Subcutaneous abdominal adipose tissue (tissue), 5 donors: ENCODE results near the gene OR13F1.
"Not testable (repeated sequence)": the region's sequence is repeated elsewhere in the genome, so short reads cannot be mapped to it uniquely, and the experiment has no call there.

ENCODE experiments used
- H3K27ac ChIP-seq: one replicate; pipeline ENCODE4 v1.7.0; 2013; ENCODE audit warnings: low read depth, mild to moderate bottlenecking, inconsistent platforms, low read length, moderate library complexity
- H3K27me3 ChIP-seq, 5 donors: one replicate each; pipeline ENCODE4 v1.7.0; 2013; ENCODE audit warnings: low read length in 5 of 5, inconsistent platforms in 1 of 5; ENCODE audit not compliant: control insufficient read depth in 5 of 5, insufficient read depth in 4 of 5
- H3K36me3 ChIP-seq, 5 donors: one replicate each; pipeline ENCODE4 v1.7.0; 2013; ENCODE audit warnings: low read length in 5 of 5; ENCODE audit not compliant: control insufficient read depth in 5 of 5, insufficient read depth in 5 of 5
- H3K4me1 ChIP-seq, 5 donors: one replicate each; pipeline ENCODE4 v1.7.0; 2013; ENCODE audit warnings: low read length in 5 of 5, mild to moderate bottlenecking in 3 of 5, moderate library complexity in 1 of 5; ENCODE audit not compliant: control insufficient read depth in 5 of 5, insufficient read depth in 5 of 5
- H3K4me3 ChIP-seq, 5 donors: one replicate each; pipeline ENCODE4 v1.7.0; 2013; ENCODE audit warnings: low read length in 5 of 5, low read depth in 1 of 5
- H3K9ac ChIP-seq, 5 donors: one replicate each; pipeline ENCODE4 v1.7.0; 2013; ENCODE audit warnings: low read length in 5 of 5, mild to moderate bottlenecking in 4 of 5, moderate library complexity in 3 of 5
- H3K9me3 ChIP-seq, 5 donors: one replicate each; pipeline ENCODE4 v1.7.0; 2013; ENCODE audit warnings: low read length in 5 of 5; ENCODE audit not compliant: control insufficient read depth in 5 of 5
- donor health status: healthy.
- donor health status: healthy.
- donor health status: healthy.
- donor health status: healthy.
- donor health status: healthy.

The OR13F1 gene

DNA sequence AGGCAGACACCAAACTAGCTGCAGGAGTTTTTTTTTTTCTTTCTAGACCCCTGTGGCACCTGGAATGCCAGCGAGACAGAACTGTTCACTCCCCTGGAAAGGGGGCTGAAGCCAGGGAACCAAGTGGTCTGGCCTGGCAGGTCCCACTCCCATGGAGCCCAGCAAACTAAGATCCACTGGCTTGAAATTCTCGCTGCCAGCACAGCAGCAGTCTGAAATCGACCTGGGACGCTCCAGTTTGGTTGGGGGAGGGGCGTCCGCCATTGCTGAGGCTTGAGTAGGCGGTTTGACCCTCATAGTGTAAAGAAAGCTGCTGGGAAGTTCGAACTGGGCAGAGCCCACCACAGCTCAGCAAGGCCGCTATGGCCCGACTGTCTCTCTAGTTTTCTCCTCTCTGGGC lies 16.2 kb downstream of the OR13F1 start:
- not testable (repeated sequence) for H3K4me3 ChIP-seq, H3K27ac ChIP-seq, H3K4me1 ChIP-seq, H3K36me3 ChIP-seq, H3K9me3 ChIP-seq, H3K9ac ChIP-seq, H3K27me3 ChIP-seq

DNA sequence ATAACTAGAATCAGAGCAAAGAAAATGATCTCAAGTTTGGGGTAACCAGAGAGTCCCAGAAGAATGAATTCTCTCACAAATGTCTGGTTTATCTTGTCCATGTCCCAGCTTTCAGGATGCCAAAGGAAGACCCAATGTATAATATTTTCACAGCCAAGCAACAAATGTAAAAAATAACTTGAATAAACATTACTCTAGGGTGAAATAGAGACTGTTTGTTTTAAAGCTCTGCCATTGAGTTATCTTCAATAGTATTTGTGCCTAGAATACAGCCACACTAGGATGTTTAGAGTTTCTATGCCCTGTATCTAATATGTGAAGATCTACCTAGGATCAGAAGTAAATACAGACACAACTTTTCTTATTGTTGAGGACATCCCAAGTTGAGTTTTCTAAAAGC lies 23.0 kb downstream of the OR13F1 start, which contains the start of gene OR13C4:
TSS of gene OR13C4 (minus strand) at position 101 of the 400 bp plus-strand sequence. CDS start at position 101, 0 bp downstream.
- H3K27ac ChIP-seq: no peak within 1 kb of the TSS
- no peak within 1 kb of the TSS for H3K9ac ChIP-seq
- H3K4me3 ChIP-seq: no peak within 1 kb of the TSS

DNA sequence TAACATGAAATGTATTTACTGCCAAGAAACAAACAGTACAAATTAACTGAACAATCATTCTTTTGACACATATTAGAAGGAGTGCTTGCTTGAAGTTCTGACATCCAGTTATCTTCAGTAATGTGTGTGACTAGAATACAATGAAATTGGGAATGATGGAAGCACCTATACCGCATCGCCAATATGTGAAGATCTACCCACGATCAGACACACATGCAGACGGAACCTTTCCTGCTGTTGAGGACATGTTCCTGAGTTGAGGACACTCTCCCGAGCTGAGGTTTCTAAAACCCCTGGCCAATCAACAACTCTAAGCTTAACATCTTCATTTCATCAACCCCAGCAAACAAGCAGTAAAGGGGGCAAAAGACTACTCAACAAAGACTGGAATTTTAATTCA lies 32.7 kb downstream of the OR13F1 start, which contains the start of gene OR13C3:
TSS of gene OR13C3 (minus strand) at position 101 of the 400 bp plus-strand sequence. CDS start 133 bp downstream, outside the sequence.
- Histone ChIP-seq H3K36me3 (no peaks in the 10 kb centered on the region), H3K27me3 (no peaks in the 10 kb centered on the region), H3K27ac (no peak within 1 kb of the TSS), H3K9ac (no peak within 1 kb of the TSS), H3K9me3 (no peaks in the 10 kb centered on the region), H3K4me1 (no peaks in the 10 kb centered on the region), H3K4me3 (no peak within 1 kb of the TSS)

More for the DNA sequence above, 23.0 kb downstream of the OR13F1 start, which contains the start of gene OR13C4:
- Histone ChIP-seq H3K9me3 (peaks cover 0 to 4% (median 0%) of the 10 kb centered on the region in 5 donors), H3K27me3 (no peaks in the 10 kb centered on the region), H3K4me1 (no peaks in the 10 kb centered on the region), H3K36me3 (no peaks in the 10 kb centered on the region)

DNA sequence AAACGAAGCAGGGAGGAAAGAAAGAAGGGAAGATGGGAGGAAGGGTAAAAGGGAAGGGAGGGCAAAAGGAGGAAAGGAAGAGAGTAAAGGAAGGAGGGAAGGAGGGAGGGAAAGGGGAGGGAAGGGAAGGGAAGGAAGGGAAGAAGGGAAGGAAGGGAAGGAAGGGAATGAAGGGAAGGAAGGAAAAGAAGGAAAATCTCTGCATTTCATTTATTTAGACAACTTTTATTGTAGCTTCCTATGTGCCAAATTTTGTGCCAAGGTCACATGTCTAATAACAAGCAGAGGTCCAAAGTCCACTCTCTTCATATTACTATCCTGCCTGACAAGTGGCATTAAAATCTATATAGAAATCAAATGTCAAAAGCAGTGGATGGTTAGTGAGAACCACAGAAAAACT lies 35.2 kb downstream of the OR13F1 start:
- no peaks in the 10 kb centered on the region for H3K9me3 ChIP-seq
- H3K27me3 ChIP-seq: no peaks in the 10 kb centered on the region
- H3K4me1 ChIP-seq: no peaks in the 10 kb centered on the region
- no peak overlapping the region for H3K9ac ChIP-seq
- no peak overlapping the region for H3K4me3 ChIP-seq
- no peaks in the 10 kb centered on the region for H3K36me3 ChIP-seq
- no peak overlapping the region for H3K27ac ChIP-seq

DNA sequence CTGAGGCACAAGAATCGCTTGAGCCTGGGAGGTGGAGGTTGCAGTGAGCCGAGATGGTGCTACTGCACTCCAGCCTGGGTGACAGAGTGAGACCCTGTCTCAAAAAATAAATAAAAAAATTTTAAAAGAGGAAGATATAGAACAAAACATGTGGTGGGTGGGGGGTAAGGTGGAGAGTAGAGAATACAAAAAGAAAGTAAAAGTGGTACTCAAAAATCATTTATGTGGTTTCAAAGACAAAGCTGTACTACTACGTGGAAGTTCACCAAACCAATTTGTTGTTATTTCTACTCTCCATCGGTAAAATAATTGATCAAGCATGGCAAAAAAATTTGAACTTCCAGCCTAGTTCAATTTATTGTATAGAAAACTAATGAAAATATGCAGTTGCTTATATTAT lies 40.6 kb downstream of the OR13F1 start:
- H3K9me3 ChIP-seq: no peaks in the 10 kb centered on the region
- H3K9ac ChIP-seq: no peak overlapping the region
- H3K36me3 ChIP-seq: no peaks in the 10 kb centered on the region

DNA sequence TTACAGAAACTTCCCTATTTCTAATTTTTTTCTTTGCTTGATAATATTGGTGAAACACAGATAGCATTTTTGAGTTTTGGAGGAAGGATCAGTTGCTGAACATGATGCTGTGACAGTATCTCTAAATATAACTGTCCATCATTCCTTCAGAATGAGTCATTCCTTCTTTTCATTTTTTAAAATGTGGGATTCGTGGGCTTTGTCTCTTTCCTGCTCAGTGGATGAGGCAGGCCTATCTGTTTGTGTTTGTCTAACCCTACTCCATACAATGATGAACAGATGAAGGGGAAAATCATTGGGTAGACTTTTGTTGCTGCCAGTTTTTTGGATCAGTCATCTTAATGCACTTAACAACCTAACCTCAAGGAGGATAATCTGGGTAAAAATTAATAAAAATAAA lies 49.2 kb downstream of the OR13F1 start:
- Histone ChIP-seq H3K27ac (no peak overlapping the region), H3K4me3 (no peak overlapping the region), H3K36me3 (no peaks in the 10 kb centered on the region), H3K4me1 (no peaks in the 10 kb centered on the region), H3K9me3 (peaks cover 0 to 8% (median 0%) of the 10 kb centered on the region in 5 donors), H3K27me3 (no peaks in the 10 kb centered on the region), H3K9ac (no peak overlapping the region)

More for the DNA sequence above, 40.6 kb downstream of the OR13F1 start:
- Histone ChIP-seq H3K4me1 (no peaks in the 10 kb centered on the region), H3K27me3 (no peaks in the 10 kb centered on the region), H3K27ac (no peak overlapping the region), H3K4me3 (no peak overlapping the region)
